CD4-positive, alpha-beta T cell treated with Interleukin-4 for 4 hours (primary cell): ENCODE results near the gene IFRD2.
"Not testable (repeated sequence)": the region's sequence is repeated elsewhere in the genome, so short reads cannot be mapped to it uniquely, and the experiment has no call there.

ENCODE experiments used
- DNase-seq: peaks from one replicate; pipeline ENCODE4 v3.0.0-alpha.2; 2020

IFRD2 gene

DNA sequence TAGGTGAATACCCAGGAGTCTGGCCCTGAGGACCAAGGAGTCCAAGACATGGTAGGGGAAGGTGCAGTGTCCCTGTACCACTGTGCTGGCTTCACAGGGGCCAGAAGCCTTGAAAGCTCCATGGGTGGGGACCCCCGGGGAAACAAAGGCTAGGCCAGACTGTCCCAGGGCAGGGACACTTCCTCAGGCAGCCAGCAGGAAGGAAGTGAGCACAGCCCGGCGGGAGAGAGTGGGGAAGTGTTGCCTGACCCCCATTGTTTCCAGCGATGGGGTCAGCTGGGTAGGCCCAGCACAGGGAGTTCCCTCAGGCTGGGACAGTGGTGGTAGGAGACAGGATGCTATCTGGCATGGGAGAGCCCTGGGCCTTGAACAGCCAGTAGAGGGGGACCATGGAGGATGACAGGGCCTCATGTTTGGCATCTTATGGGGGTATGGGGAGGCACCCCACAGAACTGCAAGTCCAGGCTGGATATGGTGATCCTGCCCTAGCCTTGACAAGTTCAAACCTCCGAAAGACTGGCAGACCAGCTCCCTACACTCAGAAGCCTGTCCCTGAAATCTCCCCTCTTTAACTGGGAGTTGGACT is 31.5 kb upstream of the IFRD2 start:
- DNase-seq = no peak

- no peak for DNase-seq
Measured at GRCh38 chr3:50323092-50323600, 30.9 kb upstream of the IFRD2 start.

DNA sequence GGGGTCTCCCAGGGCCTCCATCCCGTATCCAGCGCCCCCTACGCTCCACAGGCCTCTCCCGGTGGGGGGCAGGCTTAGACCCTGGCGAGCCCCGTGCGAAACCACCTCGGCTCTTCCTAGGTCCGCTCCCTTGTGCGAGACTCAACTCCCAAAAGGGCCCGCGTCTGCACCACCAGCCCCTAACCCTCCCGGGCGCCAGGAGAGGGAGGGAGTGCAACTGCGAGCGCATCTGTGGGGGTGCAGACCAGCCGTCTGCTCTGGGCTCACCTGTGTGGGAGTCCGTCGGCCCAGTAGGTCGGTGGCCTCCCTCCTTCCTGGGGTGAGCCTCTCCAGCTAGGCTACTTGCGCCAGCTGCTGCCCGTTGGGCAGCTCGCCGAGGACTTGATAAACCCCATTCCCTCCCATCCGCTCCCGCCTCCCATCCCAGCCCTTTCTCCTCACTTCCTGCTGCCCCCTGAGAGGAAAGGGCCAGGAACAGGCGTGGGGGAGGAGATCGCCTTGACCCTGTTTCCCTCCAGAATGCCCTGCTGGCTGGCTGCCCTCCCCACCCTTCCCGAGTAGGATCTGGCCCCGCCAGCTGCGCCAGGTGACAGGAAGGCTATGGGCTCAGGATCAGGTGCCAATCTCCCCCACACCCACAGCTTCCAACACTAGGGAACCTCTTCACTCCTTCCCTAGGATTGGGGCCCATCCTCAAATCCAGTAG is 30.3 kb upstream of the IFRD2 start, which contains the start of gene HYAL2:
TSS of gene HYAL2 (minus strand) at position 360 of the 706 bp plus-strand sequence. CDS start 2,256 bp downstream, outside the sequence.
- no peak for DNase-seq

DNA sequence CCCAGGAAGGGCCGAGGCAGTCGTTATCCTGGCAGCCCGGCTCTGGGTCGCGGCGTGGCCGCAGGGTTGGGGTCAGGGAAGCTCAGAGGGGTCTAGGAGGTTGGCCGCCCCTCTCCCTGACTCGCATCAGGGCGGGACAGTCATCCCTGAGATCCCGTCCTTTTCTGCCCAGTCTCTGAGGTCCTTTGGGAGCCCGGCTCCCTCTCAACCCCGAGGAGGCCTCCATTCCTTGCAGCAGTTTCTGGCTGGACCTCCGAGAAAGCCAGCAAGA is 29.8 kb upstream of the IFRD2 start:
- no peak for DNase-seq

DNA sequence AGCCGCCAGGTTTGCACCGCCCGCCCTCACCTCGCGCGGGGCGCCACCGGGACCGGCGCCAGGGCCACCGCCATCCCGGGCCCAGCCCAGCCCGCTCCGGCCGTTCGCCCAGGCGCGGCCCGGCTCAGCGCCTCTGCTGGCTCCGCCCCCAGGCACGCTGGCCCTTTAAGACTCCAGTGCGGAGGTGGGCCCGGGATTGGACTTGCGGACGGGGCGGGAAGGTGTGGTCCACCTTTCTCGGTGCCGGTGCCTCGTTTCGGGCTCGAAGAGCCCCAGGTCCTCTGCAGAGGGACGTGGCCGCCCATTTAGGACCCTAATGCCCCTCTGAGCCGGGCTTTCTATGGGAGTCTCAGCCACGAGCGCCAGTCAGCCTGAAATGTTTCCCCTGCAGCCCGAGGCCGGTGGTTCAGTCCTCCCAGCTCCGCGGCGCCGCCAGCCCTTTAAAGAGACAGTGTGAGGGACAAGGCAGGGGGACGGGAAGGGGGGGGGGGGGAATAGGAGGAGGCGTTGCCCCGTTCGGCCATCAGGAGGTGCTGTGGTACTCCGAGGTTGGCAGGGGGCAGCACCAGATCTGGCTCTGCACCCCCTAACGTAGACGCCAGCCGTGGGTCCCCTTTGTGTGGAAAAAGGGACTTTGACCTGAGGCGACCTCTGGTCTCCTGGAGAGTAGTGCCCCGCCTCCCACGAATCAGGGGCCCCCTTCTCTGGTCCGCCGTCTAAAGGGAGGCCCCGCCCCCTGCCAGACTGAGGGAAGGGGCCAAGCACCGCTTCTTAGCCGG is 29.3 kb upstream of the IFRD2 start:
- peak; percentile 76 for DNase-seq

DNA sequence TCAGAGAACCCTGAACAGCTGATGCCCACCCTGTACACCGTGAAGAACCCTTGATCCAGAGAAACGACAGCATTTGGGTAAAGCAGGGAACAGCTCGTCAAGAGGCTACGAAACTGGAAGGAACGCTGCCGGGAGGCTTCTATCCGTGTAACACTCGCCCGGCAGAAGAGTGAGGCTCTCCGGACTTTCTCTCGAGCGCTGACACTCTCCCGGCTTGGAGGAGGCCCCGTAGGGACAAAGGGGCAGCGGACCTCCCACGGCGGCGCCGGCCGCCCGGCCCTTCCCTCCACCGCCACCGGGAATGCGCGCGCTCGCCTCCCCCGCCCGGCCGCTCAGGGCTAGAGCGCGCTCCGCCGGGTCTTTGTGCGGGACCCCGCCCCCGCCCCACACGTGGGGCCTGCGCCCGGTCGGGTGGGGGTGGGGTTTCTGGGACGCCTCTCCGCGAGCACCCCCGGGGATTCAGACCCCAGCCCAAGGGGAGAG is 28.7 kb upstream of the IFRD2 start:
- peak; percentile 48 for DNase-seq

DNA sequence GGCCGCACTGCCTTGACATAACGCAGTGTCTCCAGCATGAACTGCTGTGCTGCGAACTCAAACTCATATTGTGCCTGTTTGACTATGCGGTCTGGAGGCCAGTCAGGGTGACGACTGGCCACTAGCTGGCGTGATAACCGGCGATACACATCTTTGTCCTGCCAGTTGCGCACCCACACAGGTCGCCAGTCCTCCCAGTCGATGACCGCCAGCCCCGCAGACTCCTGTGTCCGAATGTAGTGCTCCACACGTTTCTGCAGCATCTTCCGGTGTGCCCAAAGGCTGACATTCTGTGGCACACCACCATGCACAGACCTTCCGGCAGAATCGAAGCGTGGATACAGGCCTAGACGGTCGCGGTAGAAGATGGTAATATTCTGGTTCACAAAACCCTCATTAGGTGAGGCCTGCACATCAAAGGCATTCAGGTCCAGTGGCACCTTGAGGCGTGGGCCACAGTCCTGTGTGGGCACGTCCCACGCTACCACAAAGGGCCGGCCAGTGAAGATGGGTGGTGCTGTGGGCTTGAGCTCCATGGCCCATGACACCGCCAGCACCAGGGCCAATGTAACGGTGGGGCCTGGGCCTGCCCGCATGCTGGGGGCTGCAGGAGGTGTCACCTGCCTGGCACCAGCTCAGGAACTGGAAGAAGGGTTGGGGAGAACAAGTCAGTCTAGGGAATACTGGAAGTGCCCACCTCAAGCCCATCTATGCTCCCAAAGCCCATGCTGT is 27.8 kb upstream of the IFRD2 start:
- DNase-seq = no peak

DNA sequence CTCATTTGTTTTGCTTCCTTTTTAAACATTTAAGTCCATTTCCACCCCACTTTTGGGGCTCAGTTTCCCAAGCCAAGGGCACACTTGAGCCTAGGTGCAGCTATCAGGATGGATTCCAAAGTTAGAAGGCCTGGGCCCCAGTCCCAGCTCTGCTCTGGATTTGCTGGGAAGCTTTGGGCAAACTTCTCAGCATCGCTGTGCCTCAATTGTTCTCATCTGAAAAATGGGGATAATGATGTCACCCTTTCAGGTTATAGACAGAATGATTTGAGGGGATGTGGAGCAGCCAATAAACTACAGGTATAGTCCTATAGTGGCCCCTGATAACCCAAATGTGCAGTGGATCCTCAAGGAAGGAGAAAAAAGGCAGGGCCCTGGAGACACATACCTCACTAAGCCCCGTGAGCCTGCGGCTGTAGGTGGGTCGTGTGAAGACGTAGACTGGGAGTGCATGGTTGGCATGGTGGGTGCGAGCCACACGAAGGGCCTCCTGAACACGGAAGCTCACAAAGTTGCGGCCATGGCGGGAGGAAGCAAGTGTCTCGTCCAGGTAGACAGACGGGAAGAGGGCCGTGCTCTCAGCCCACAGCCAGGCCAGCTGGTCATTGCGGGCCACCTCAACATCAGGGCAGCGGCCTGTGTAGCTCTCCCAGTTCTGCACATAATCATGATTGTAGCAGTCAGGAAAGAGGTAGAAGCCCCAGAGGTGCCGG is 27.1 kb upstream of the IFRD2 start:
- DNase-seq = no peak

DNA sequence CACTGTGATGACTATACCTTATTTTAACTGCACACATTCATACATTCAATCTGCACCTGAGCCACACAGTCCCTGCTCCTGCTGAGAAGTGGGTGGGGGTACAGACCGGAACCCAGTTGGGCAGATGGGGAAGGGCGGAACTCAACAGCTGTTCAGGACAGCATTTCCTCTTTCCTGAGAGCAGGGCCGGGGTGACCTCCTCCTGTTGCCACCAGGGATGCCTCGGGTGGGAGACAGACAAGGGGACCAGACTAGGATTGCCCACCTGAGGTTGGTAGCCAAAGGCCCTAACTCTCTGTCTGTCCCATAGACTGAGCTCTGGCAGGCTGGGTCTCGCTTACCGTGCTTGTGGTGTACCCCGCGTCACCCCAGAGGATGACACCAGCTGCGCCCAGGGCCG is 26.4 kb upstream of the IFRD2 start:
- DNase-seq = no peak

DNA sequence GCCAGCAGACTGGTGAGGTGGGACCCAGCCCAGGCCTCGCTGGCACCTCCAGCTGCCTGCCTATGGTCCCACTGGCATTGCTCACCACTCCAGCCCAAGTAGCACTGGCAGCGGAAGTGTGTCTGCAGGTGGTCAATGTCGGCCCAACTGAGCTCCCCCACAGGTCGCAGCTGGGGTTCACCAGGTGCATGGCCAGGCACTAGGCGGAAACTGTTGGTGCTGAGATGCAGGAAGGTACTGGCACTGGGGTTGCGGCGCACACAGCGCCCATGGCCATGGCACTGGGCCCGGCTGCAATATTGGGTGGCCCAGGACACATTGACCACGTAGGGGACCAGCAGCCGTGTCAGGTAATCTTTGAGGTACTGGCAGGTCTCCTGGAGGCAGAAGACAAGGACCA is 25.9 kb upstream of the IFRD2 start:
- no peak for DNase-seq

GRCh38 chr3:50317300-50317699 is 25.1 kb upstream of the IFRD2 start:
- no peak for DNase-seq

DNA sequence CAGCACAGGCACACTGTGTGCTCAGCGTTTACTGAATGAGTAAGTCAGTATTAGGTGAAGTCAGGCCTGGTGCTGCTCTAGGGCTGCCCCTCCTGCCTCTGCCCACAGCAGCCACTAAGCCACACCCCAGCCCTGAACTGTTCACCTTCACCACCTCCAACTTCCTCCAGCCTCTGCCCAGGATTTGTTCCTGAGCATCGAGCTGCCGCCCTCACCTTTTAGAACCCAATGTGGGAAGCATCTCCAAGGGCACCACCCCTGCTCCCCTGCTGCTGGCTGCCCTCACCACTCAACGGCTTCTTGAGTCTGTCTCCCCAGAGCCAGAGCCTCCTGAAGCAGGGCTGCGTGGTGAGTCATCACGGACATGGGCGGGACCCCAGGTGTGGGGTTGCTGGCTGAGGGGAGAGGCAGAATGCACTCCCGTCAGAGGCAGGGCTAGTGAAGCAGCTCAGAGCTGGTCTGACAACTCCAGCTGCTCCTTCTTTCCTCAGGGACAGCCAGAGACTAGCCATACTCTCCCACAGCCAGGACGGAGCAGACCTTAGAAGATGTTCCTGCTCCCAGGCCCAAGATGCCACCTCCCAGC is 24.5 kb upstream of the IFRD2 start:
- peak; percentile 86 for DNase-seq

DNA sequence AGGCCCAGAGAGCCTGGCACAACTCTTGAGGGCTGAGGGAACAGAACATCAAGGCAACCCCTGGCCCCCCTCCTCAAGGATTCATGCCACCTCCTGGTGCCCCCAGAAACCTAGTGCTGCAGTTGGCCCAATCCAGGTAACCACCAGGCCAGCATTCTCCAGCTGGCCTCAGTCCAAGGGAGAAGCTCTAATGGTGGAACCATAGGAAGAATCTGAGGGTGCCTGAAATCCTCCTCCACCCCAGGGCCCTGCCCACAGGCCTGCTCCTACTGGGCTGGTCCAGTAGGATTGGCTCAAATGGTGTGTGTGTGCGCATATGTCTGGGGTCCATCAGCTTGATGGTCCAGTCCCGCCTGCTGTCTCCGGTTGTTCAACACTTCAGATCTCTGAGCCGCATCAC is 22.6 kb upstream of the IFRD2 start:
- DNase-seq = no peak

GRCh38 chr3:50314342-50314741 is 22.1 kb upstream of the IFRD2 start:
- no peak for DNase-seq

- not testable (repeated sequence) for DNase-seq
Measured at GRCh38 chr3:50312041-50312440, 19.8 kb upstream of the IFRD2 start.

GRCh38 chr3:50304601-50305000 is 12.4 kb upstream of the IFRD2 start:
- DNase-seq = no peak

- no peak for DNase-seq
Measured at GRCh38 chr3:50303013-50303815, 11.0 kb upstream of the IFRD2 start, which contains the start of gene HYAL1. Gene HYAL1, minus strand, starts transcription at chr3:50303574. Its CDS starts 618 bp downstream, at chr3:50302956.

DNA sequence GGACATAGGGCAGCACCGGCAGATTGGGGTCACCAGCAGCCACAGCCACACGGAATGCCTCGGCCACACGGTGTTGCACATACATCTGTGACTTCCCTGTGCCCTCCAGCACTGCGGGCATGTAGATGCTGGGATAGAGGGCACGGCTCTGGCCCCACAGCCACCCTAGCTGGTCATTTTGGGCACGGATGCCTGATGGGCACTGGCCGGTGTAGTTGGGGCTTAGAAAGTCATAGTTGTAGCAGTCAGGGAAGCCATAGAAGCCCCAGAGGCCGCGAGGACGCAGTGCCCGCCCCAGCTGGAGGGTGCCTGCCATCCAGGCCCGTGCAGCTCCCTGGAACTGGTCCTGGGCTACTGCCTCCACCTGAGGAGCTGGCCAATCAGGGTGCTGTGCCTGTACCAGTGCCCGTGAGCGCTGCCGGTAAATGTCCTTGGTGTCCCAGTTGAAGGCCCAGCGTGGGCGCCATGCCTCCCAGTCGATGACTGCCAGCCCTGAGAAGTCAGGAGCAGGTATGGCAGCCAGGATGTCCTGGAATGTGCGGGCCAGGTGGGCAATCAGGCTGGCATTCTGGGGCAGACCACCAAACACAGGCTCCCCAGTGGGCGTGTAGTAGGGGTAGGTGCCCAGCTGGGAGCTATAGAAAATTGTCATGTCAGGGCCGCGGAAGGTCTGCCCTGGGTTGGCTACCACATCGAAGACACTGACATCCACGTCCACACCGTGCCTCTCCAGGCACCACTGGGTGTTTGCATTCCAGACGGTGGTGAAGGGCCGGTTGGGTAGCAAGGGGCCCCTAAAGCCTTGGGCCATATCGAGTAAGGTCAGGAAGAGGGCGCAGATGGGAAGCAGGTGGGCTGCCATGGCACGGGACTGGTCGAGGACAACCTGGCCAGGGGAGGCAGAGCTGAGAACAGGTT is 10.1 kb upstream of the IFRD2 start:
- no peak for DNase-seq

- no peak for DNase-seq
Measured at GRCh38 chr3:50300681-50301254, 8.5 kb upstream of the IFRD2 start.
